ENCODE results near the gene PCDH11Y. TPM values are rescaled to one million over a fixed set of nuclear protein-coding genes. Genes with fewer than 3 reads are reported as not detected.
"Not testable (repeated sequence)": the region's sequence is repeated elsewhere in the genome, so short reads cannot be mapped to it uniquely, and the experiment has no call there.

Gene PCDH11Y
- total RNA-seq, 1 donor from 2014 or later, result 0.08 TPM

GRCh38 chrY:5543705-5544104 lies 543.6 kb downstream of the PCDH11Y start:
- intact Hi-C loops (cut with micrococcal nuclease), result not testable (repeated sequence)

DNA sequence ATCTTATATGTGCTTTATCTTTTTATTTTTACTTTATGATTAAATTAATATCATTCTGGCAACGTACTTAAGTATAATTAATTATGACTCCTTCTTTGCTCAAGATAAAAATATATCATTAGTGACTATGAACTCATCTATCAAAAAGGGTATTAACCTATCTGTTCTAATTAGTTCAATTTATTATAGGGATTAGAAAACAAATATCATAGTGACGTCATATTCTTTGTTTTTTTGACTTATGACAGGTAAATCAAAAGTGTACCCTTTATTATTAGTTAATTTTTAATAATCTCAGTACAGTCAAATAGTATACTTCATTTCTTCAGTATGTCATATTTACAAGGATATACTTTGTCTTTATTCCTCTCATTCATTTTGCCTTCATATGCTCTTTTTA lies 638.5 kb downstream of the PCDH11Y start:
- H3K9me3 ChIP-seq (replicated peaks); H3K27me3 ChIP-seq (ENCODE audit: low read depth); H3K27ac ChIP-seq (replicated peaks); H3K4me3 ChIP-seq; H3K4me1 ChIP-seq; DNase-seq; H3K36me3 ChIP-seq; intact Hi-C loops (cut with micrococcal nuclease): not testable (repeated sequence)

More at GRCh38 chrY:5543705-5544104, 543.6 kb downstream of the PCDH11Y start:
- not testable (repeated sequence) for H3K27me3 ChIP-seq (ENCODE audit: low read depth); H3K27ac ChIP-seq (replicated peaks); DNase-seq; H3K4me1 ChIP-seq; H3K36me3 ChIP-seq; H3K9me3 ChIP-seq (replicated peaks); H3K4me3 ChIP-seq

DNA sequence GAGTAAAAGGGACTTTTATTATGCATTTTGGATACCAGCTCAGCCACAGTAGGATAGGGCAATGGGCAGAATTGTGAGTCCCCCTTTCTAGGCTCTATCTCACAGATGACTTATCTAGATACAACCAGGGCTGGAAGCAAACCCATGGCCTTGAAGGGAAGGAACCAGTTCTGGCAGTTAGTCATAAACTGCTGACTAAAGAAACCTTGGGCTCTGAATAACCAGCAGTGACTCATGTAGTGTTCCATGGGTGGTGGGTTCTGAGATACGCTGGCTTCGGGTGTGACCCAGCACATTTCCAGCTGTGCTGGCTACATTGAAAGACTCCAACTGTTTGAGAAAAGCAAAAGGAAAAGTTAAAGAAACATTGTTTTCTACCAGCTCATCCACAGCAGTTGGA lies 679.2 kb downstream of the PCDH11Y start:
- H3K27ac ChIP-seq (replicated peaks); H3K36me3 ChIP-seq; DNase-seq; H3K9me3 ChIP-seq (replicated peaks); H3K4me3 ChIP-seq; intact Hi-C loops (cut with micrococcal nuclease); H3K27me3 ChIP-seq (ENCODE audit: low read depth); H3K4me1 ChIP-seq: not testable (repeated sequence)

GRCh38 chrY:5708727-5709126 lies 708.6 kb downstream of the PCDH11Y start:
- intact Hi-C loops (cut with micrococcal nuclease); H3K4me1 ChIP-seq; H3K4me3 ChIP-seq; H3K36me3 ChIP-seq; H3K27ac ChIP-seq (replicated peaks); DNase-seq; H3K9me3 ChIP-seq (replicated peaks); H3K27me3 ChIP-seq (ENCODE audit: low read depth): not testable (repeated sequence)

- H3K4me1 ChIP-seq; H3K36me3 ChIP-seq; H3K4me3 ChIP-seq; H3K27ac ChIP-seq (replicated peaks); H3K9me3 ChIP-seq (replicated peaks); intact Hi-C loops (cut with micrococcal nuclease); H3K27me3 ChIP-seq (ENCODE audit: low read depth); DNase-seq: not testable (repeated sequence)
Observed at GRCh38 chrY:5709788-5710381, 709.8 kb downstream of the PCDH11Y start.

DNA sequence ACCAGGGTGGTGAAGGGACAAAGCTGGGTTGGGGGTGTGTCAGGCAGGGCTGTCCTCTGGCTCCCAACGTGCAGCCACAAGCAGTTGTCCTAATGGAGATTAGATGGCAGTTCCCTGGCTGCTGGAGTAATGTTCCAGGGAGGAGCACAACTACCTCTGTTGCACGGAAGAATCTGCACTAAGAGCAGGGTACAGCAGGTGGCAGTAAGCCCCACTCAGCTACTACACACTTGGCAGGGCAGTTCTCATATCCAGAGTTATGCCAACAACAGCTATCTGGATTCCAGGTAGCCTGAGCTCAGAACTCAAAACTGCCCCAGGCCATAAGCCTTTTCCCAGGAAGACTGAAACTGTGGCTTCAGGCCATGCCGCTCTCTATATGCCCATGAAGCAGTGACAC lies 761.3 kb downstream of the PCDH11Y start:
- H3K27me3 ChIP-seq (ENCODE audit: low read depth); H3K27ac ChIP-seq (replicated peaks); H3K4me1 ChIP-seq; H3K9me3 ChIP-seq (replicated peaks); H3K36me3 ChIP-seq; DNase-seq; intact Hi-C loops (cut with micrococcal nuclease); H3K4me3 ChIP-seq: not testable (repeated sequence)

- H3K4me1 ChIP-seq; H3K27me3 ChIP-seq (ENCODE audit: low read depth); DNase-seq; H3K36me3 ChIP-seq; H3K9me3 ChIP-seq (replicated peaks); H3K27ac ChIP-seq (replicated peaks); intact Hi-C loops (cut with micrococcal nuclease); H3K4me3 ChIP-seq: not testable (repeated sequence)
Observed at GRCh38 chrY:5776485-5776884, 776.4 kb downstream of the PCDH11Y start.
